ENCODE data around the gene STPG3. TPM values are rescaled to one million over a fixed set of nuclear protein-coding genes. Genes with fewer than 3 reads are reported as not detected.

STPG3 gene
- polyA plus RNA-seq, 2 of the 4 experiments (the other 2 are of a cell fraction) = not detected

GRCh38 chr9:137217276-137218211, 33.5 kb upstream of the STPG3 start:
- FAIRE-seq (no peak), DNase-seq (ENCODE audit: low read depth in 1 of 2, low spot score in 1 of 2) (no peak), ATAC-seq (peak in 1 of 2 experiments; percentile 14; a peak in 3 of 6 replicates)
- no peak overlapping the region for H3K4me3 ChIP-seq
- H3K27ac ChIP-seq = peak overlapping the region in 1 of 2 experiments; percentile 76; a peak in 3 of 6 replicates
- H3K4me1 ChIP-seq = peaks cover 33% of the 10 kb centered on the region
- no peaks in the 10 kb centered on the region for H3K9me3 ChIP-seq
- H3K4me2 ChIP-seq = no peak overlapping the region
- WGBS (ENCODE audit: missing lambda C conversion rate) = 62% methylated on average over 31 of the region's 36 CpGs
- TF ChIP-seq ZSCAN20 (CRISPR knock-in tag; IDR thresholded peaks at IDR 0.05) = no peak
- TF ChIP-seq EHF (CRISPR knock-in tag; IDR thresholded peaks at IDR 0.05) = no peak
- TF ChIP-seq, protein P1, sequence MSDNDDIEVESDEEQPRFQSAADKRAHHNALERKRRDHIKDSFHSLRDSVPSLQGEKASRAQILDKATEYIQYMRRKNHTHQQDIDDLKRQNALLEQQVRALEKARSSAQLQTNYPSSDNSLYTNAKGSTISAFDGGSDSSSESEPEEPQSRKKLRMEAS (IDR thresholded peaks at IDR 0.05) = no peak
- no peak for TF ChIP-seq TP53 (CRISPR knock-in tag; IDR thresholded peaks at IDR 0.05)
- no peak for TF ChIP-seq ZNF302 (CRISPR knock-in tag; IDR thresholded peaks at IDR 0.05)
- TF ChIP-seq USF2 (IDR thresholded peaks at IDR 0.05) = no peak
- TF ChIP-seq HOXB5 (CRISPR knock-in tag; IDR thresholded peaks at IDR 0.05) = no peak
- no peak for TF ChIP-seq MYC (IDR thresholded peaks at IDR 0.05; ENCODE audit: borderline replicate concordance, low read length)
- TF ChIP-seq EP300 (IDR thresholded peaks at IDR 0.05) = no peak
- TF ChIP-seq, protein P2, sequence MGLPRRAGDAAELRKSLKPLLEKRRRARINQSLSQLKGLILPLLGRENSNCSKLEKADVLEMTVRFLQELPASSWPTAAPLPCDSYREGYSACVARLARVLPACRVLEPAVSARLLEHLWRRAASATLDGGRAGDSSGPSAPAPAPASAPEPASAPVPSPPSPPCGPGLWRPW (IDR thresholded peaks at IDR 0.05) = no peak
- TF ChIP-seq FOXS1 (CRISPR knock-in tag; IDR thresholded peaks at IDR 0.05) = no peak
- TF ChIP-seq RAD21 (conservative IDR thresholded peaks at IDR 0.05 in 1 of 2, IDR thresholded peaks at IDR 0.05 in 1 of 2) = no peak
- ChIA-PET POLR2A (interaction anchor here (1.1 kb wide), 1 partner anchor 17 kb away, joined by 3 read pairs; the partner anchor contains the start of gene TPRN), CTCF (interaction anchor here (0.8 to 9.9 kb wide), 9 partner anchors 9 to 85 kb away, joined by 3 to 71 read pairs (median 4); partner anchors contain the start of genes RNF224, SSNA1 and TUBB4B)

GRCh38 chr9:137218212-137218753, 32.8 kb upstream of the STPG3 start:
- ChIA-PET CTCF (interaction anchor here (0.6 to 9.9 kb wide), 8 partner anchors 9 to 86 kb away, joined by 3 to 71 read pairs (median 6); partner anchors contain the start of genes RNF224, STPG3 and TUBB4B), POLR2A (interaction anchor here (0.8 to 1.6 kb wide), 5 partner anchors 9 to 29 kb away, joined by 4 to 15 read pairs (median 6); partner anchors contain the start of gene TUBB4B)
- WGBS (ENCODE audit: missing lambda C conversion rate) = 97% methylated on average over 14 of the region's 30 CpGs
- ATAC-seq (peak in 1 of 2 experiments; percentile 1; a peak in 2 of 6 replicates), FAIRE-seq (no peak), DNase-seq (ENCODE audit: low read depth in 1 of 2, low spot score in 1 of 2) (no peak)
- H3K4me1 ChIP-seq = peaks cover 39% of the 10 kb centered on the region
- no peak overlapping the region for H3K4me3 ChIP-seq
- H3K27ac ChIP-seq = peak overlapping the region; percentile 47 to 76; a peak in 4 of 6 replicates
- no peaks in the 10 kb centered on the region for H3K9me3 ChIP-seq
- H3K4me2 ChIP-seq = peak overlapping the region; percentile 48
- TF ChIP-seq MAZ (IDR thresholded peaks at IDR 0.05; ENCODE audit: borderline replicate concordance, low read depth, low read length) = no peak
- TF ChIP-seq EHF (CRISPR knock-in tag; IDR thresholded peaks at IDR 0.05) = no peak
- TF ChIP-seq NPAS2 (CRISPR knock-in tag; IDR thresholded peaks at IDR 0.05; ENCODE audit: borderline replicate concordance) = no peak
- no peak for TF ChIP-seq CBX8 (IDR thresholded peaks at IDR 0.05)
- no peak for TF ChIP-seq FOSB (CRISPR knock-in tag; IDR thresholded peaks at IDR 0.05)
- TF ChIP-seq TFCP2L1 (CRISPR knock-in tag; IDR thresholded peaks at IDR 0.05) = no peak
- TF ChIP-seq CBX2 (IDR thresholded peaks at IDR 0.05; ENCODE audit: borderline replicate concordance, low read depth) = no peak
- TF ChIP-seq, protein P1 (IDR thresholded peaks at IDR 0.05) = no peak
- TF ChIP-seq, protein P3, sequence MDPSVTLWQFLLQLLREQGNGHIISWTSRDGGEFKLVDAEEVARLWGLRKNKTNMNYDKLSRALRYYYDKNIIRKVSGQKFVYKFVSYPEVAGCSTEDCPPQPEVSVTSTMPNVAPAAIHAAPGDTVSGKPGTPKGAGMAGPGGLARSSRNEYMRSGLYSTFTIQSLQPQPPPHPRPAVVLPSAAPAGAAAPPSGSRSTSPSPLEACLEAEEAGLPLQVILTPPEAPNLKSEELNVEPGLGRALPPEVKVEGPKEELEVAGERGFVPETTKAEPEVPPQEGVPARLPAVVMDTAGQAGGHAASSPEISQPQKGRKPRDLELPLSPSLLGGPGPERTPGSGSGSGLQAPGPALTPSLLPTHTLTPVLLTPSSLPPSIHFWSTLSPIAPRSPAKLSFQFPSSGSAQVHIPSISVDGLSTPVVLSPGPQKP (IDR thresholded peaks at IDR 0.05; ENCODE audit: low read depth, low read length) = no peak
- no peak for TF ChIP-seq RARB (CRISPR knock-in tag; IDR thresholded peaks at IDR 0.05)
- TF ChIP-seq MYC (IDR thresholded peaks at IDR 0.05; ENCODE audit: borderline replicate concordance, low read length) = no peak
- TF ChIP-seq, protein P4, sequence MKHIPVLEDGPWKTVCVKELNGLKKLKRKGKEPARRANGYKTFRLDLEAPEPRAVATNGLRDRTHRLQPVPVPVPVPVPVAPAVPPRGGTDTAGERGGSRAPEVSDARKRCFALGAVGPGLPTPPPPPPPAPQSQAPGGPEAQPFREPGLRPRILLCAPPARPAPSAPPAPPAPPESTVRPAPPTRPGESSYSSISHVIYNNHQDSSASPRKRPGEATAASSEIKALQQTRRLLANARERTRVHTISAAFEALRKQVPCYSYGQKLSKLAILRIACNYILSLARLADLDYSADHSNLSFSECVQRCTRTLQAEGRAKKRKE (CRISPR knock-in tag; IDR thresholded peaks at IDR 0.05; ENCODE audit: low read depth) = no peak
- TF ChIP-seq, protein P5, sequence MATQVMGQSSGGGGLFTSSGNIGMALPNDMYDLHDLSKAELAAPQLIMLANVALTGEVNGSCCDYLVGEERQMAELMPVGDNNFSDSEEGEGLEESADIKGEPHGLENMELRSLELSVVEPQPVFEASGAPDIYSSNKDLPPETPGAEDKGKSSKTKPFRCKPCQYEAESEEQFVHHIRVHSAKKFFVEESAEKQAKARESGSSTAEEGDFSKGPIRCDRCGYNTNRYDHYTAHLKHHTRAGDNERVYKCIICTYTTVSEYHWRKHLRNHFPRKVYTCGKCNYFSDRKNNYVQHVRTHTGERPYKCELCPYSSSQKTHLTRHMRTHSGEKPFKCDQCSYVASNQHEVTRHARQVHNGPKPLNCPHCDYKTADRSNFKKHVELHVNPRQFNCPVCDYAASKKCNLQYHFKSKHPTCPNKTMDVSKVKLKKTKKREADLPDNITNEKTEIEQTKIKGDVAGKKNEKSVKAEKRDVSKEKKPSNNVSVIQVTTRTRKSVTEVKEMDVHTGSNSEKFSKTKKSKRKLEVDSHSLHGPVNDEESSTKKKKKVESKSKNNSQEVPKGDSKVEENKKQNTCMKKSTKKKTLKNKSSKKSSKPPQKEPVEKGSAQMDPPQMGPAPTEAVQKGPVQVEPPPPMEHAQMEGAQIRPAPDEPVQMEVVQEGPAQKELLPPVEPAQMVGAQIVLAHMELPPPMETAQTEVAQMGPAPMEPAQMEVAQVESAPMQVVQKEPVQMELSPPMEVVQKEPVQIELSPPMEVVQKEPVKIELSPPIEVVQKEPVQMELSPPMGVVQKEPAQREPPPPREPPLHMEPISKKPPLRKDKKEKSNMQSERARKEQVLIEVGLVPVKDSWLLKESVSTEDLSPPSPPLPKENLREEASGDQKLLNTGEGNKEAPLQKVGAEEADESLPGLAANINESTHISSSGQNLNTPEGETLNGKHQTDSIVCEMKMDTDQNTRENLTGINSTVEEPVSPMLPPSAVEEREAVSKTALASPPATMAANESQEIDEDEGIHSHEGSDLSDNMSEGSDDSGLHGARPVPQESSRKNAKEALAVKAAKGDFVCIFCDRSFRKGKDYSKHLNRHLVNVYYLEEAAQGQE (IDR thresholded peaks at IDR 0.05) = no peak
- no peak for TF ChIP-seq POLR2AphosphoS2 (conservative IDR thresholded peaks at IDR 0.05; ENCODE audit: low read length)
- no peak for TF ChIP-seq NFE2L2 (conservative IDR thresholded peaks at IDR 0.05; ENCODE audit: low read length)
- TF ChIP-seq ZFP36 (IDR thresholded peaks at IDR 0.05; ENCODE audit: borderline replicate concordance, partially characterized antibody) = no peak
- TF ChIP-seq RFX5 (IDR thresholded peaks at IDR 0.05) = no peak
- TF ChIP-seq HEYL (CRISPR knock-in tag; IDR thresholded peaks at IDR 0.05) = no peak
